Retinal pigment epithelial cell (primary cell): ENCODE results near the gene LOXHD1.

Experiments
- DNase-seq: peaks from one replicate; pipeline ENCODE4 v3.0.0-alpha.2; 2010; ENCODE audit warnings: low read depth
- H3K4me3 ChIP-seq: 2 replicates; pipeline ENCODE4 v1.5.1; 2011; ENCODE audit warnings: mild to moderate bottlenecking, low read length, control low read depth, moderate library complexity
- CTCF ChIP-seq: conservative IDR thresholded peaks from 2 replicates; pipeline ENCODE4 v1.5.1; 2011; ENCODE audit warnings: low read depth, low read length, control low read depth, inconsistent platforms

Gene LOXHD1

GRCh38 chr18:46700066-46700824, 43.2 kb upstream of the LOXHD1 start:
- TF ChIP-seq CTCF, result no peak
- DNase-seq, result no peak
- H3K4me3 ChIP-seq, result no peak overlapping the region

- H3K4me3 ChIP-seq, result no peak overlapping the region
- no peak for DNase-seq
- no peak for TF ChIP-seq CTCF
These were observed 39.7 kb upstream of the LOXHD1 start for GRCh38 chr18:46696702-46697101.

- no peak for DNase-seq
- TF ChIP-seq CTCF, result no peak
- no peak overlapping the region for H3K4me3 ChIP-seq
These were observed 39.2 kb upstream of the LOXHD1 start for GRCh38 chr18:46696268-46696667.

- no peak overlapping the region for H3K4me3 ChIP-seq
- TF ChIP-seq CTCF, result no peak
- DNase-seq, result no peak
These were observed 37.0 kb upstream of the LOXHD1 start for GRCh38 chr18:46693996-46694395.

- no peak overlapping the region for H3K4me3 ChIP-seq
- no peak for TF ChIP-seq CTCF
- no peak for DNase-seq
These were observed 32.0 kb upstream of the LOXHD1 start for GRCh38 chr18:46688853-46689525.

GRCh38 chr18:46686186-46686585, 29.2 kb upstream of the LOXHD1 start:
- no peak overlapping the region for H3K4me3 ChIP-seq
- no peak for TF ChIP-seq CTCF
- DNase-seq, result no peak

GRCh38 chr18:46683252-46683651, 26.2 kb upstream of the LOXHD1 start:
- no peak for DNase-seq
- H3K4me3 ChIP-seq, result no peak overlapping the region
- TF ChIP-seq CTCF, result no peak
